ENCODE results near the gene PRR14. TPM values are rescaled to one million over a fixed set of nuclear protein-coding genes. Genes with fewer than 3 reads are reported as not detected.

The PRR14 gene
- total and polyA plus RNA-seq, 2 experiments from 2014 or later: 5.6 to 18.0 TPM

GRCh38 chr16:30620169-30620568, 30.6 kb upstream of the PRR14 start:
- Histone ChIP-seq H3K4me3 (no peak overlapping the region), H3K27ac (no peak overlapping the region), H3K9ac (no peak overlapping the region), H3K9me2 (ENCODE audit: insufficient read depth) (no peaks in the 10 kb centered on the region), H3K4me2 (ENCODE audit: unreplicated experiment) (no peak overlapping the region), H2AFZ (no peak overlapping the region), H3K36me3 (ENCODE audit: low read depth) (no peaks in the 10 kb centered on the region), H4K20me1 (ENCODE audit: insufficient read depth) (no peaks in the 10 kb centered on the region), H3F3A (ENCODE audit: insufficient read depth) (peaks cover 15% of the 10 kb centered on the region; the same call in 1 of the 2 replicates), H3K4me1 (ENCODE audit: insufficient read depth) (no peaks in the 10 kb centered on the region), H3K27me3 (replicated peaks; ENCODE audit: insufficient read depth) (no peaks in the 10 kb centered on the region), H3K9me3 (ENCODE audit: low read depth) (no peaks in the 10 kb centered on the region), H3K79me2 (ENCODE audit: insufficient read depth) (no peaks in the 10 kb centered on the region)
- WGBS, 2 experiments (ENCODE audit: low coverage in 1 of 2, low lambda C conversion rate in 2 of 2, missing lambda C conversion rate in 2 of 2): 30 to 37% methylated on average over 3 of the region's 3 CpGs
- TF ChIP-seq EZH2 (IDR thresholded peaks at IDR 0.05; ENCODE audit: insufficient read depth, poor library complexity, severe bottlenecking): no peak
- no peak for TF ChIP-seq EZH2phosphoT487 (IDR thresholded peaks at IDR 0.05; ENCODE audit: insufficient read depth, low read depth)
- no peak for DNase-seq
- in situ Hi-C loops (cut with MboI): loop anchor here (10.0 to 25.0 kb wide), 2 partner anchors 175 to 483 kb away; partner anchors contain the start of gene SEPHS2

GRCh38 chr16:30621765-30622164, 29.0 kb upstream of the PRR14 start:
- WGBS, 2 experiments (ENCODE audit: low coverage in 1 of 2, low lambda C conversion rate in 2 of 2, missing lambda C conversion rate in 2 of 2): 39 to 40% methylated on average over 5 of the region's 5 CpGs
- H3K4me2 ChIP-seq (ENCODE audit: unreplicated experiment): no peak overlapping the region
- H3K9me3 ChIP-seq (ENCODE audit: low read depth): no peaks in the 10 kb centered on the region
- H3K9me2 ChIP-seq (ENCODE audit: insufficient read depth): no peaks in the 10 kb centered on the region
- H3K27me3 ChIP-seq (replicated peaks; ENCODE audit: insufficient read depth): no peaks in the 10 kb centered on the region
- no peak overlapping the region for H2AFZ ChIP-seq
- in situ Hi-C loops (cut with MboI): loop anchor here (10.0 to 25.0 kb wide), 2 partner anchors 177 to 484 kb away; partner anchors contain the start of gene SEPHS2
- no peaks in the 10 kb centered on the region for H3K4me1 ChIP-seq (ENCODE audit: insufficient read depth)
- no peak overlapping the region for H3K27ac ChIP-seq
- H3K36me3 ChIP-seq (ENCODE audit: low read depth): no peaks in the 10 kb centered on the region
- peak; percentile 60 for DNase-seq
- TF ChIP-seq EZH2phosphoT487 (IDR thresholded peaks at IDR 0.05; ENCODE audit: insufficient read depth, low read depth) (no peak), EZH2 (IDR thresholded peaks at IDR 0.05; ENCODE audit: insufficient read depth, poor library complexity, severe bottlenecking) (no peak)
- no peaks in the 10 kb centered on the region for H3K79me2 ChIP-seq (ENCODE audit: insufficient read depth)
- H3K4me3 ChIP-seq: no peak overlapping the region
- H3K9ac ChIP-seq: no peak overlapping the region
- H4K20me1 ChIP-seq (ENCODE audit: insufficient read depth): no peaks in the 10 kb centered on the region
- H3F3A ChIP-seq (ENCODE audit: insufficient read depth): peaks cover 15% of the 10 kb centered on the region; the same call in 1 of the 2 replicates

GRCh38 chr16:30622455-30623032, 28.2 kb upstream of the PRR14 start:
- 58% methylated on average over 10 of the region's 10 CpGs for WGBS, 2 experiments (ENCODE audit: low coverage in 1 of 2, low lambda C conversion rate in 2 of 2, missing lambda C conversion rate in 2 of 2)
- no peak overlapping the region for H3K4me3 ChIP-seq
- H3F3A ChIP-seq (ENCODE audit: insufficient read depth): peaks cover 15% of the 10 kb centered on the region; the same call in 1 of the 2 replicates
- H3K9me2 ChIP-seq (ENCODE audit: insufficient read depth): no peaks in the 10 kb centered on the region
- H3K27me3 ChIP-seq (replicated peaks; ENCODE audit: insufficient read depth): no peaks in the 10 kb centered on the region
- in situ Hi-C loops (cut with MboI): loop anchor here (10.0 to 25.0 kb wide), 2 partner anchors 178 to 485 kb away; partner anchors contain the start of gene SEPHS2
- H3K27ac ChIP-seq: no peak overlapping the region
- no peak overlapping the region for H3K9ac ChIP-seq
- no peaks in the 10 kb centered on the region for H3K4me1 ChIP-seq (ENCODE audit: insufficient read depth)
- no peaks in the 10 kb centered on the region for H3K79me2 ChIP-seq (ENCODE audit: insufficient read depth)
- H2AFZ ChIP-seq: no peak overlapping the region
- H3K9me3 ChIP-seq (ENCODE audit: low read depth): no peaks in the 10 kb centered on the region
- no peaks in the 10 kb centered on the region for H4K20me1 ChIP-seq (ENCODE audit: insufficient read depth)
- H3K4me2 ChIP-seq (ENCODE audit: unreplicated experiment): no peak overlapping the region
- DNase-seq: no peak
- H3K36me3 ChIP-seq (ENCODE audit: low read depth): no peaks in the 10 kb centered on the region
- TF ChIP-seq EZH2 (IDR thresholded peaks at IDR 0.05; ENCODE audit: insufficient read depth, poor library complexity, severe bottlenecking) (no peak), EZH2phosphoT487 (IDR thresholded peaks at IDR 0.05; ENCODE audit: insufficient read depth, low read depth) (no peak)

- no peaks in the 10 kb centered on the region for H3K27me3 ChIP-seq (replicated peaks; ENCODE audit: insufficient read depth)
- in situ Hi-C loops (cut with MboI): loop anchor here (10.0 to 25.0 kb wide), 2 partner anchors 179 to 486 kb away; partner anchors contain the start of gene SEPHS2
- H3F3A ChIP-seq (ENCODE audit: insufficient read depth): peaks cover 15% of the 10 kb centered on the region; the same call in 1 of the 2 replicates
- no peaks in the 10 kb centered on the region for H4K20me1 ChIP-seq (ENCODE audit: insufficient read depth)
- H3K79me2 ChIP-seq (ENCODE audit: insufficient read depth): no peaks in the 10 kb centered on the region
- H3K27ac ChIP-seq: no peak overlapping the region
- no peaks in the 10 kb centered on the region for H3K9me2 ChIP-seq (ENCODE audit: insufficient read depth)
- no peak overlapping the region for H3K9ac ChIP-seq
- no peak overlapping the region for H3K4me3 ChIP-seq
- TF ChIP-seq EZH2 (IDR thresholded peaks at IDR 0.05; ENCODE audit: insufficient read depth, poor library complexity, severe bottlenecking): no peak
- no peak for TF ChIP-seq EZH2phosphoT487 (IDR thresholded peaks at IDR 0.05; ENCODE audit: insufficient read depth, low read depth)
- DNase-seq: no peak
- H3K4me2 ChIP-seq (ENCODE audit: unreplicated experiment): no peak overlapping the region
- H3K4me1 ChIP-seq (ENCODE audit: insufficient read depth): no peaks in the 10 kb centered on the region
- no peak overlapping the region for H2AFZ ChIP-seq
- no peaks in the 10 kb centered on the region for H3K36me3 ChIP-seq (ENCODE audit: low read depth)
- no peaks in the 10 kb centered on the region for H3K9me3 ChIP-seq (ENCODE audit: low read depth)
- WGBS, 2 experiments (ENCODE audit: low coverage in 1 of 2, low lambda C conversion rate in 2 of 2, missing lambda C conversion rate in 2 of 2): 75 to 77% methylated on average over 11 of the region's 11 CpGs
Measured at GRCh38 chr16:30623536-30624283, 27.1 kb upstream of the PRR14 start.
